DMS153 treated with DMSO at 0.1 percent for 48 hours (cell line): Measurements from ENCODE around the gene DOK4.
A peak's percentile ranks its signal among the peaks of the same experiment; 100 is the strongest.
"Not testable (repeated sequence)": the region's sequence is repeated elsewhere in the genome, so short reads cannot be mapped to it uniquely, and the experiment has no call there.

Source experiments
- DNase-seq: peaks from one replicate; lab custom pipeline; 2025; ENCODE audit not compliant: unreplicated experiment; lab: John Stamatoyannopoulos, UW

DOK4 gene

DNA sequence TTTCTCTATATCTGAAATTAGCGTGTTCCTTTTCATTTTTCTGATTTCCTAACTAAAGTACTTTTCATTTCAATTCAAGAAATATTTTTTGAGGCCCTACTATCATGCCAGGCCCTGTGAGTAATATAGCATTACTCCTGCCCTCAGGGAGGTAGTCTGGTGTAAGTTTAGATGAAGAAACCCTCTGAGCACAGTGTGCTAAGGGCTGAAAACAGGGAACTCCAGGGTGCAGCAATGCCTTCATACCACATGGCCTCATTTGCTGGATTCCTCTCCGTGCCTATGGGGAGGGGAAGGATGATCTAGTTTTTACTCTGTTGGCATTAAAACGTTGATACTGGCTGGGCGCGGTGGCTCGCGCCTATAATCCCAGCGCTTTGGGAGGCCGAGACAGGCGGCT is 34.3 kb downstream of the DOK4 start:
- no peak for DNase-seq

DNA sequence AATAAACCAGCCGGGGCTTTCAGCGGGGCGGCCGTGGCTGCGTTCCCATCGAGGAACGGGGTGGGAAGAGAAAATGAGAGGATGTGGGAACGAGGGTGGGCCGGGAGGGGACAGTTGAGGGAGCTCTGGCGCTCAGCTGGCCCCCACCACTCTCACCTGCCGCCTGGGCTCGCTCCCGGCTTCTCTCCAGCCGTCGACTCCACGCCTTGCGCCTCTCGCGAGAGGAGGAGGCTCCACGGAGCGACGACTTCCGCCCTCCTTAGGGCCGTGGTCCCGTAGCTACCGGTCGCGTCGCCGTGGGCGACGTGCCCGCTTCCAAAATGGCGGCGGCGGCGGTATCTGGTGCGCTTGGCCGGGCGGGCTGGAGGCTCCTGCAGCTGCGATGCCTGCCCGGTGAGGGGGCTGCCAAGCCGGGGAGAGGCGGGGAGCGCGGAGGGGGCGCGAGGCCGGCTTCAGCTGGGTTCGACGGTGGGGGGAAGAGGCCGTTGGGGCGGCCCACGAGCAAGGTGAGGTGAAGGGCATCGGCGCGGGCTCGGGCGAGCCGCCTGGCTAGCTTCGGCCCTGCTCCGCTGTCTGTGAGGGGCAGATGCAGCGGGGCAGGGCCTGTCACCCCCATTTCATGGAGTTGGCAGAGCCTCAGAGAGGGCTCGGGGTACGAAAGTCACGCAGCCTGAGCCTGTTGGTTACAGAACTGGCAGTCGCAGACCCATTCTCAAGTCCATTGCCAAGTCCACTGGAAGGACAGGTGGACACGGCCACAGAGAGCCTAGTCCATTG is 38.9 kb downstream of the DOK4 start, which contains the start of the genes CIAPIN1 and COQ9:
CIAPIN1 (minus strand) TSS at position 200 of the 777 bp plus-strand sequence. CDS start 6,457 bp downstream, outside the sequence.
COQ9 (plus strand) TSS at position 294 of the 777 bp plus-strand sequence; CDS start at position 321, 27 bp downstream.
- DNase-seq: peak; percentile 84

DNA sequence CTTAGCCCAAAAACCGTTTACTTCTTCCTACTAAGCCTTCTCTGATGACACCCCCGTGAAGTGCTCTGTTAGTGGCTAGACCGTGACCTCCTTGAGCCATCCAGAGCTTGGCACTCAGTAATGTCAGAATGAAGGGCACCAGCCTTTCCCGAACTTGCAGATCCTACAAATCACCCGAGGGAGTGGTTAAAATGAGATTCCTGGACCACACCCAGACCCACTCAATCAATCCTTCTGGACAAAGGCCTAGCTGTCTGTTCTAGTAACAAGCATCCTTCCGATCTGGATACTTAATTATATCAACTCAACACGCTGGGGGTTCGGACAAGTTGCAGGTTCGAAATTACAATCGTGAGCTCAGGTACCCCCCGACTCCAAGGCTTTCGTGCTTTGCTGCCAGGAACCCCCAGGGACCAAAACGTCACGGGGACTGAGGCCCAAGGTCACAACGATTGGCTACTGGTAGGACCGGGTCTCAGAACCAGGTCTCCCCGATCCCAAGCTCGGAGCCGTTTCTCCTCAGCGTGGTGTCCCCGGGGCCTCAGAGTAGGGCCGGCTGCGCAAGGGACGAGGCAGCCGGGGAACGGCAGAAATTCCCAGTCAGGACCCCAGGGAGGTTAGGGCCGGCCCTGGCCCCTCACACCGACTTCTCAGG is 39.6 kb downstream of the DOK4 start:
- no peak for DNase-seq

DNA sequence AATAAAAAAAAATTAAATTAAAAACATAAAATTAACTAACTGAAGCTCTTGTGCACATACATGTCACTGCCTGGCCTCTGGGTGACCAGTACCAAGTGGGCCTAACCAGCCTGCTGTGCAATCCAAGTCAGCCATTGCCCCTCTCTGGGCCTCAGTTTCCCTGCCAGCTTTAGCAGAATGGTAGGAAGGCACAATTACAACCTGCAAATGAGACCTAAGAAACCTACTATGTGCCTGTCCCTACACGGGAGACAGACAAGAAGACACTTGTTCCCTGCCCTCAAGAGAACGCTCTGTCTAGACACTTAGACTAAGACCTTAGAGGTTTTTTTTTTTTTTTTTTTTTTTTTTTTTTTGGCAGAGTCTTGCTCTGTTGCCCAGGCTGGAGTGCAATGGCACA is 40.8 kb downstream of the DOK4 start:
- no peak for DNase-seq

DNA sequence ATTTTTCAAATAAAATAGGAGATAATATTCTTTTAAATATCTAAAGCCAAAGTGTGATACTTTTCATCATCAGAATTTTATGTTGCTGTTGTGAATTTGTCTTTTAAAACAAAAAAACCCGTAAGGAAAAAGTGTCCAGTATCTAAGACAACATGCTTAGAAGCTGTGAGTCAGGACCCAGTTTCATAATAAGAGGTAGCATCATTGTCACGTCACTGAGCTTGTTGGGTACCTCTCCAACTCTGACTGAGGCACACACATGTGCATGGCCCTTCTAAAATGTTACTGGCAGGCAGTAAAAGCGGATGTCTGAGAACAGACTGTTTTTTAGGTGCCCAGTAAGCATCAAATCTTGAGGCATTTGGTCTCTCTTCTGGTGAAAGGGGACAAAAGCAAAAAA is 41.6 kb downstream of the DOK4 start:
- no peak for DNase-seq

DNA sequence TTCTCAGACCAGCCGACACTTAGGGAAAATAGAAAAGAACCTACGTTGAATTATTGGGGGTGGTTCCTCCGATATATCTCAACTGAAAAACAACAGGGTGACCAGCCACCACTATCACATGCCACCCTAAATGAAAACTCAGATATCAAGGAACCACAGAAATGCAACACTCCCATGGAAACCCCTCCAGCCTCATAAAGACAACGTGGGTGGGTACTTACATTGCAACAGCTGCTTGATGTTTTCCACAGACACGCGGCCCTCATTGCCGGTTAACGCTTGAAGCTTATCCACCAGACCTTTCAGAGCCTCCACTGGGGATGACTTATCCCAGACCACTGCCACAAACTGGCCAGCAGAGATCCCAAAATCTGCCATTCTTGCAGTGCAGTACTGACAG is 45.7 kb downstream of the DOK4 start:
- not testable (repeated sequence) for DNase-seq

DNA sequence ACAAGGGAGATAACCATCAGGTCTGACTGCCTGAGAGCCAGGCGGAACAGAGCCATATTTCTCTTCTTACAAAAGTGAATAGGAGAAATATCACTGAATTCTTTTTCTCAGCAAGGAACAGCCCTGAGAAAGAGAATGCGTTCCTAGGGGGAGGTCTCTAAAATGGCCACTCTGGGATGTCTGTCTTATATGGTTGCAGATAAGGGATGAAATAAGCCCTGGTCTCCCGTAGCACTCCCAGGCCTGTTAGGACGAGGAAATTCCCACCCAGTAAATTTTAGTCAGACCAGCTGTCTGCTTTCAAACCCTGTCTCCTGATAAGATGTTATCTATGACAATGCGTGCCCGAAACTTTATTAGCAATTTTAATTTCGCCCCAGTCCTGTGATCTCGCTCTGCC is 46.3 kb downstream of the DOK4 start:
- DNase-seq: not testable (repeated sequence)

DNA sequence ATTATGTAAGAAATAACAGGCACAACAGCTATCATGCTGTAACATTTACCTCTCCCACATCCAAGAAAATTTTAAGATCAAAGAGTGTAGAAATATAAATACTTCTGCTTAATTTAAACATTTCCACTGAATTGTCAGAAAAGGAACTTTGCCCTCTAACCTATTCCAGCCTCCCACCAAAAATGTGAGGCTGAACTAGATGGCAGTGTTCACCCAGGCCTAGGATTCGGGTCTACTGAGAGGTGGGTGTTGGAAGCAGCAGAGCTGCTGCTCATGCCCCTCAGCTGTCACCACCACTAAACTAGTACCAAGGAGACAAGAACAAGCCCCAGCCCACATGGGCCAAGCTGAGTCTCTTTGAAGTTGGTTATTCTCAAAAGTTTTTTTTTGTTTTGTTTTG is 50.5 kb downstream of the DOK4 start:
- DNase-seq: no peak

DNA sequence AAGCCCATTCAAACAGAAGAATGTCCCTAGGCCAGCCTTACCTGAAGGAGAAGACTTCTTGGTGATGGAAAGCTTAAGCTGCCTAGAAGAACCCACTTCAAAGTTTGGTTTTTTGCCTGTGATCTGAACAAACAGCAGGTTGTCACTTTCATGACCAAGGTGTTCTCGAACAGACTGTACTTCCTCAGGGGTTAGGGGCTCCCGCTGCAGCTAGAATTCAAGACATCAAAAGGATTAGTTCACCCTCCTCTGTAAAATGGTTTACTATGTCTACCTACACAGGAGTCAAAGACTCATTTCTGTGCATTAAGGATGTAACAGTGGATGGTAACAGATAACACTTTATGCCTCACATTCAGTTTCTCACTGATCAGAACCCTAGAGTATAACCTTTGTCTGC is 52.3 kb downstream of the DOK4 start:
- DNase-seq: no peak

DNA sequence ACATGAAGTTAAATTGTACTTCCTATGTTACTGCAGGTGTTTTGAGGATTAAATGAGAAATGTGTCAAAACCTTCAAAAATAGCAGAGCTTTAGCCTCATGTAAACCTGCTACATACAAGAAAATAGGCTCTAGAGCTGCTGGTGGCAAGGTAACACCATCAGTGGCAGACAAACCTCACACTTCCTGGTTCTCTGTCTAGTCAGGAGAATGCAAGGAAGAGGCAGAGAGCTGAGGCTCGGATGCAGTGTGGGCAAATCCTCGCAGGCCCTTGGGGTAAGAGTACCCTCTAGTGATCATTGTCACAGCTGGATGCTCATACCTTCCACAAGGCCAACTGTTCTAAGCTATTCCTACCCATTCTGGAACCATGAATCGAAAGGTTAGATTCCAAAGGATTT is 53.3 kb downstream of the DOK4 start:
- no peak for DNase-seq

DNA sequence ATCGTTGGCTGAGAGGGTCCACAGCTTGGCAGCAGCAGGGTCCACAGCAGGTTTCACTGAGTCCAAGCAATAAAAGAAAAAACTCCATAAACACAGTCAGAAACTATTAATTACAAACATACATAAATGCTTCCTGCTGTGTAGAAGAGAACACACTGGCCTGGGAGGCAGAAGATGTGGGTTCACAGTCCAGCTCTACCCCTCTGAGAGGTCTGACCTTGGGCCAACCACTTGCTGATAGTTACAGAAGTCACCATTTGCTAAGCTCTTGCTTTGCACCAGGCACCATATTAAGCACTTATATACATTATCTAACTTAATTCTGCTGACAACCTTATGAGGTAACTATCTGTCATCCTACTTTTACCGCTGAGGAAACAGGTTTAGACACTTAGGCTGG is 53.8 kb downstream of the DOK4 start:
- DNase-seq: no peak

DNA sequence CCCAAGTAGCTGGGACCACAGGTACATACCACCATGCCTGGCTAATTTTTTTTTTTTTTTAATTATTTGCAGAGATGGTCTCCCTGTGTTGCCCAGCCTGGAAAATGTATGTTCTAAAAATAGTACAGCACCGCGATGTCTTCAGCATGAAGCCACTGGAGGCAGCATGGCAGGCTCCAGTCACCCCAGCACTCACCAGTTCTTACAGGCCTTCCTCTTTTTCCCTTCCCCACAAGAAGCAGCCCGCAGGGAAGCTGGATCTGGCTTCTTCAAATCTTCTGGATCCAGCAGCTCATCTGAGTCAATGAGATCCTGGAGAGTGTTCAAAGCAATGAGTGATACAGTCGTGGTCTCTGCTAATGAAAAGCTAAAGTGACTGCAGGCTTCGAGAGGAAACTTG is 55.3 kb downstream of the DOK4 start:
- no peak for DNase-seq

DNA sequence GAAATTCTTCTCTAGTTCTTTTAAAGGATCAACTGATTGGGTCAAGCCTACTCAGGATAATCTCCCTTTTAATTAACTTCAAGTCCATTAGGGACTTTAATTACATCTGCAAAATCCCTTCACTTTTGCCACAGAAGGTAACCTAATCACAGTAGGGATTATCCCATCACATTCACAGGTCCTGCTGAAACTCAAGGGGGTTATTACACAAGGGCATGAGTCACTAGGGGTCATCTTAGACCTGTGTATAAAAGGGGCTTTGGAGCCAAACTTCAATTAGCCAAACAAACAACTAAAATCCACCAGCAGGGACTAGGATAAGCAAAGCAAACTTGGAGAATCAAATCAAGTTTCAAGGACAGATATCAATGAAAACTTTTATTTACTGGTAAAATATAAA is 58.5 kb downstream of the DOK4 start:
- DNase-seq: no peak

DNA sequence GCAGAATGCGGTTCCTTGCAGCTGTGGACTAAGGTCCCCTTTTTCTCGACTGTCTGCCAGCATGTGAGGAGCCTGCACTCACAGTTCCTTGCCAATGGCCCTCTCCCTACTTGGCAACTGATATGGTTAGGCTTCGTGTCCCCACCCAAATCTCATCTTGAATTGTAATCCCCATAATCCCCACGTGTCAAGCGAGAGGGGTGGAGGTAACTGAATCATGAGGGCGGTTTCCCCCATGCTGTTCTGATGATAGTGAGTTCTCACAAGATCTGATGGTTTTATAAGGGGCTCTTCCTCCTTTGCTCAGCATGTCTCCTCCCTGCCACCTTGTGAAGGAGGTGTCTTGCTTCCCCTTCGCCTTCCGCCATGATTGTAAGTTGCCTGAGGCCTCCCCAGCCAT is 59.0 kb downstream of the DOK4 start:
- DNase-seq: no peak

DNA sequence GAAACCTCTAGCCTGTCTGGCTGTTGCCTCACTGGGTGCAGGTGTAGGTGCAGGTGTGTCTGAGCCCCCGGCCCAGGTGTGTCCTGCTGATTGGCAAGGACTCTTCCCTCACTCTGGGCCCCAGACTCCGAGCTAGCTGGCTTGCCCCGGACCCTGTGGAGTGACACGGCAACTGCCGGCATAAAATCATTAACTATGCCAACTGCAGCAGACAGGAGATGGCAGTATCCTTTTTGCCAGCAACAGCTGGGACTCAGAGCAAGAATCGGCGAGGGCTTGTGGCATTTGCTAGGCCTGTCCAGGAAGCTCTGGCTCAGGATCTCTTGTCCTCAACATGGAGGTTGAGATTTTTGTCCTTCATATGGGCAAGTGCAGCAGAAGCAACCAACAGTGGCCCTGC is 59.9 kb downstream of the DOK4 start:
- DNase-seq: no peak

DNA sequence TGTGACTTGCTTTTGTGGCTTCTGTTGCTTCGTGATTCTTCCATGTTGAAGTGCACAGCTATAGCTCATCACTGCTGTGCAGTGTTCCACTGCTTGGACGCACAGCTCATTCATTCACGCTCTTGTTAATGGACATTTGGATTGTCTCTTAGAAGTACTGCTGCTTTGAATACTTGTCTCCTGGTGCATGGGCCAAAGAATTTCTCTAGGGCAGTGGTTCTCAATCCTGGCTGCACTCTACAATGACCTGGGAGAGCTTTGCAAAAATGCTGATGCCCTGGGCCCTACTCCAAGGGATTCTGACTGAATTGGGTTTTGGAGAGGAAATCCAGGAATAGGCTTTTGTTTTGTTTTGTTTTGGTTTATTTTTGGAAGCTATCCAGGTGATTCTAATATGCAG is 61.7 kb downstream of the DOK4 start:
- no peak for DNase-seq

DNA sequence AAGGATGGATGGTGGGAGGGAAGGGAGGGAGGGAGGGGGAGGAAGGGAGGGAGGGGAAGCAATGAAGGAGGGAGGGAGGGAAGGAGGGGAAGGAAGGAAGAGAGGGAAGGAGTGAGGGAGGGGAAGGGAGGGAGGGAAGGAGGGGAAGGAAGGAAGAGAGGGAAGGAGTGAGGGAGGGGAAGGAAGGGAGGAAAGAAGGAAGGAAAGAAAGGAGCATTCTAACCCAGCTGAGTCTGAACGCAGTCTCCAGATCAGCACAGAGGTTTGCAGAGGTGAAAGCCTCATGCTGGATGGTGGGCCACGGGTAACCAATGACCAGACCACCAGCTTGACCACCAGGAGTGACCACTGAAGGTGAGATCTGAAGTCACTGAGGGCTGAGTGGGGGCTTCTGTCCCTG is 63.1 kb downstream of the DOK4 start:
- no peak for DNase-seq

DNA sequence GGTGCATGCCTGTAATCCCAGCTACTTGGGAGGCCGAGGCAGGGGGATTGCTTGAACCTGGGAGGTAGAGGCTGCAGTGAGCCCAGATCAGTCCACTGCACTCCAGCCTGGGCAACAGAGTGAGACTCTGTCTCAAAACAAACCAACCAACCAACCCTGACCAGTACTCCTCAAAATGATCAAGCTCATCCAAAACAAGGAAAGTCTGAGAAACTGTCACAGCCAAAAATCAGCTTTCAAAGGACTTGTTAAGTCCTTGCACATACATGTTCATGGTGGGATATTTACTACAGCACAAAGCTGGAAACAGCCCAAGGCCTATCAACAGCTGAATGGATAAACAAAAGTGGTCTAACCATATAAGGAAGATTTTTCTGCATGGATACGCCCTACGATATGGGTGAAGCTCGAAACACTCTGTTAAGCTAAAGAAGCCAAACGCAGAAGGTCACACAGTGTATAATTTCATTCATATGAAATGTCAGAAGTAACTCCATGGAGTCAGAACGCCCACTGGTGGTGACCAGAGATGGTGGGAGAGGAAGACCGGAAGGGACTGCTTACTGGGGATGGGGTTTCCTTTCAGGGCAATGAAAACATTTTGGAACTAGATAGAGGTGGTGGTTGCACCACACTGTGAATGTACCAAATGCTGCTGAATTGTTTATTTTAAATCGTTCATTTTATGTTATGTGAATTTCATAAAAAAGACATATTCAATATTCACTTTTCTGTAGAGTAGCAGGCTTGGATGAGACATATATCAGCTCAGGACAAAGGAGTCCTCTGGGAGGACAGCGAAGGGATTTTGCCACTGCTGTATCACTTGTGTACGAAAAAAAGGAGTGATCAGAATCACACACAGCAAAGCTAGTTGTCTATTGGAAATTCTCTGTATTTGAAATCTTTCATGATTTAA is 64.0 kb downstream of the DOK4 start:
- no peak for DNase-seq
